B cell (primary cell): Measurements from ENCODE around the gene RHBDL1.

Source experiments
- EZH2 ChIP-seq: IDR thresholded peaks from 2 replicates; pipeline ENCODE4 v1.6.1; 2012; ENCODE audit warnings: borderline replicate concordance, low read depth, mild to moderate bottlenecking, moderate library complexity, low read length; ENCODE audit not compliant: insufficient read depth, poor library complexity, severe bottlenecking
- TF ChIP-seq, protein P1 (sequence below): fragments of 200-600 bp; IDR thresholded peaks from one replicate; pipeline ENCODE4 v1.8.0; 2022; ENCODE audit warnings: antibody characterized with exemption, mild to moderate bottlenecking

DNA sequence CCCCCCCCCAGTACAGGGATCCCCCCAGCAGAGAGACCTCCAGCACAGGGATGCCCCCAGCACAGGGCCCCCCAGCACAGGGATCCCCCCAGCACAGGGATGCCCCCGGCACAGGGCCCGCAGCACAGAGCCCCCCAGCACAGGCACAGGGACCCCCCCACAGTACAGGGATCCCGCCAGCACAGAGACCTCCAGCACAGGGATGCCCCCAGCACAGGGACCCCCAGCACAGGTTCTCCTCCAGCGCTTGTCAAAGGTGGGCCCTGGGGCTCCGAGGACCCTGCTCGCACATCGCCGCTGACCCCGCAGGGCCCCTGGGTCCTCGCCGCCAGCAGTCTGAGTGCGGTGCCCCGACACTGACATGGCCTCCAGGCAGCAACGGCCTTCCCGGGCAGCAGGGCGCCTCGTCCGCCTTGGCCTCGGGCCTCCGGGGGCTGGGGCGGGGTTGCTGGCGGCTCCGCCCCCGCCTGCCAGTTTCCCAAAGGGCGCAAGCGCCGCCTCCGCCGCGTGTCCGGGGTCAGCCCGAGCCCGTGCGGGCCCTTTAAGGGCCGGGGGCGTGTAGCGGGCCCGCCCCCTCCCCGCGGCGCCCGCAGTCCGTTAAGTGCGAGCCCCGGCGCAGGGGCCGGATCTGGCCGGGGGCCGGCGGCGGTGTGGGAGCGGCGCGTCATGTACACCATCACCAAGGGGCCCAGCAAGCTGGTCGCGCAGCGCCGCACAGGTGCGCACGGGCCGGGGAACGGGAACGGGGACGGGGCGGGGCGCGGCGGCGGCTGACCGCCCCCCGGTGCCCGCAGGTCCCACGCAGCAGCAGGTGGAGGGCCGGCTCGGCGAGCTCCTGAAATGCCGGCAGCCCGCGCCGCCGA lies 33.9 kb upstream of the RHBDL1 start, which contains the start of gene MCRIP2:
- TF ChIP-seq, protein P1, sequence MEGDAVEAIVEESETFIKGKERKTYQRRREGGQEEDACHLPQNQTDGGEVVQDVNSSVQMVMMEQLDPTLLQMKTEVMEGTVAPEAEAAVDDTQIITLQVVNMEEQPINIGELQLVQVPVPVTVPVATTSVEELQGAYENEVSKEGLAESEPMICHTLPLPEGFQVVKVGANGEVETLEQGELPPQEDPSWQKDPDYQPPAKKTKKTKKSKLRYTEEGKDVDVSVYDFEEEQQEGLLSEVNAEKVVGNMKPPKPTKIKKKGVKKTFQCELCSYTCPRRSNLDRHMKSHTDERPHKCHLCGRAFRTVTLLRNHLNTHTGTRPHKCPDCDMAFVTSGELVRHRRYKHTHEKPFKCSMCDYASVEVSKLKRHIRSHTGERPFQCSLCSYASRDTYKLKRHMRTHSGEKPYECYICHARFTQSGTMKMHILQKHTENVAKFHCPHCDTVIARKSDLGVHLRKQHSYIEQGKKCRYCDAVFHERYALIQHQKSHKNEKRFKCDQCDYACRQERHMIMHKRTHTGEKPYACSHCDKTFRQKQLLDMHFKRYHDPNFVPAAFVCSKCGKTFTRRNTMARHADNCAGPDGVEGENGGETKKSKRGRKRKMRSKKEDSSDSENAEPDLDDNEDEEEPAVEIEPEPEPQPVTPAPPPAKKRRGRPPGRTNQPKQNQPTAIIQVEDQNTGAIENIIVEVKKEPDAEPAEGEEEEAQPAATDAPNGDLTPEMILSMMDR: no peak
- TF ChIP-seq EZH2: no peak
